Measurements from ENCODE around the gene PANK2.

GRCh38 chr20:3976511-3976910 is 87.3 kb downstream of the PANK2 start:
- TF ChIP-seq CTCF (IDR thresholded peaks at IDR 0.05) (no peak), POLR2A (IDR thresholded peaks at IDR 0.05) (no peak)

All from tibial nerve (tissue), 3 donors.